Right ventricle myocardium superior (tissue), 1 donor: ENCODE results near the gene AMOTL2. TPM values are rescaled to one million over a fixed set of nuclear protein-coding genes. Genes with fewer than 3 reads are reported as not detected.

Source experiments
- ATAC-seq: fragments of 200-7000 bp; cut with Tn5 transposase; one replicate; pipeline ENCODE4 v1.9.1; 2020; ENCODE audit warnings: mild to moderate bottlenecking; ENCODE audit not compliant: poor library complexity
- DNase-seq: peaks from one replicate; pipeline ENCODE4 v3.0.0-alpha.2; 2020
- intact Hi-C: fragments of 100-400 bp; cut with DNase I; formaldehyde crosslinking; loops from one replicate; pipeline ENCODE4 v1.11.2; 2022
- total RNA-seq: library from RNA; stranded (reverse); fragmentation: NEBNext Ultra II Directional; extraction: Animal tissue kit (Norgen Biotek cat#: 25700); gene quantifications from one replicate; pipeline ENCODE4 v1.2.1, GENCODE V29; 2021
- donor health status: DM: no; HTN: yes; CAD: no; lungs with severe emphysema.

Gene AMOTL2
- total RNA-seq, 1 donor from 2014 or later: 63.0 TPM

- ATAC-seq (peak; percentile 31), DNase-seq (no peak)
- intact Hi-C loops: no loop called here
These were observed 43.1 kb downstream of the AMOTL2 start for GRCh38 chr3:134330883-134331810.

- ATAC-seq (no peak), DNase-seq (no peak)
- intact Hi-C loops: no loop called here
These were observed 45.4 kb downstream of the AMOTL2 start for GRCh38 chr3:134328846-134329245.

- ATAC-seq (no peak), DNase-seq (no peak)
- intact Hi-C loops: no loop called here
These were observed 46.1 kb downstream of the AMOTL2 start for GRCh38 chr3:134328147-134328591.

- no peak for ATAC-seq
- intact Hi-C loops: no loop called here
- no peak for DNase-seq
These were observed 46.7 kb downstream of the AMOTL2 start for GRCh38 chr3:134327594-134327975.

- ATAC-seq (peak; percentile 73), DNase-seq (peak; percentile 49)
- intact Hi-C loops: no loop called here
These were observed 47.3 kb downstream of the AMOTL2 start for GRCh38 chr3:134326760-134327593.

GRCh38 chr3:134326126-134326525 is 48.1 kb downstream of the AMOTL2 start:
- intact Hi-C loops: no loop called here
- no peak for DNase-seq
- peak; percentile 23 for ATAC-seq

GRCh38 chr3:134325706-134326105 is 48.5 kb downstream of the AMOTL2 start:
- ATAC-seq: peak; percentile 70
- DNase-seq: no peak
- intact Hi-C loops: no loop called here

- no peak for ATAC-seq
- intact Hi-C loops: no loop called here
These were observed 49.1 kb downstream of the AMOTL2 start for GRCh38 chr3:134325061-134325705.

GRCh38 chr3:134323966-134324962 is 50.0 kb downstream of the AMOTL2 start:
- intact Hi-C loops: no loop called here

More at GRCh38 chr3:134325061-134325705, 49.1 kb downstream of the AMOTL2 start:
- no peak for DNase-seq

GRCh38 chr3:134322286-134322685 is 52.0 kb downstream of the AMOTL2 start:
- intact Hi-C loops: no loop called here
- no peak for ATAC-seq
- no peak for DNase-seq

More at GRCh38 chr3:134323966-134324962, 50.0 kb downstream of the AMOTL2 start:
- DNase-seq (no peak), ATAC-seq (no peak)

GRCh38 chr3:134320749-134321148 is 53.5 kb downstream of the AMOTL2 start:
- DNase-seq (no peak), ATAC-seq (no peak)
- intact Hi-C loops: no loop called here

GRCh38 chr3:134319931-134320330 is 54.3 kb downstream of the AMOTL2 start:
- DNase-seq (no peak), ATAC-seq (no peak)
- intact Hi-C loops: no loop called here

GRCh38 chr3:134318166-134318565 is 56.1 kb downstream of the AMOTL2 start:
- DNase-seq (no peak), ATAC-seq (no peak)
- intact Hi-C loops: no loop called here

- ATAC-seq: no peak
- intact Hi-C loops: no loop called here
- DNase-seq: no peak
These were observed 56.9 kb downstream of the AMOTL2 start for GRCh38 chr3:134317106-134317947.

GRCh38 chr3:134315286-134316106 is 58.8 kb downstream of the AMOTL2 start:
- DNase-seq (peak; percentile 90), ATAC-seq (peak; percentile 57)
- intact Hi-C loops: no loop called here

GRCh38 chr3:134314588-134315285 is 59.5 kb downstream of the AMOTL2 start:
- ATAC-seq (peak; percentile 8), DNase-seq (no peak)
- intact Hi-C loops: no loop called here
